ENCODE data around the gene MBTPS1. TPM values are rescaled to one million over a fixed set of nuclear protein-coding genes. Genes with fewer than 3 reads are reported as not detected.

MBTPS1 gene
- total and polyA plus RNA-seq, 11 donors: 37.2 to 91.4 (median 67.7) TPM

- peak in 2 of 5 donors; percentile 11 to 55 for DNase-seq
- TF ChIP-seq POLR2A (IDR thresholded peaks at IDR 0.05) (no peak), CTCF (IDR thresholded peaks at IDR 0.05) (no peak)
- 80 to 86% (median 84%) methylated on average over 42 of the region's 42 CpGs for WGBS, 4 donors
Measured at GRCh38 chr16:84040823-84041820, 75.6 kb downstream of the MBTPS1 start.

GRCh38 chr16:84040226-84040822 lies 76.4 kb downstream of the MBTPS1 start:
- DNase-seq (peak in 1 of 5 donors; percentile 25), ATAC-seq (peak in 1 of 4 donors; percentile 4)
- TF ChIP-seq CTCF (IDR thresholded peaks at IDR 0.05) (no peak), POLR2A (IDR thresholded peaks at IDR 0.05) (no peak)
- Histone ChIP-seq H3K27ac (no peak overlapping the region), H3K36me3 (no peaks in the 10 kb centered on the region), H3K9me3 (peaks cover 0 to 12% (median 1%) of the 10 kb centered on the region in 12 donors), H3K27me3 (peaks cover 0 to 12% (median 0%) of the 10 kb centered on the region in 9 donors), H3K4me1 (peaks cover 0 to 15% (median 4%) of the 10 kb centered on the region in 12 donors), H3K4me3 (no peak overlapping the region)
- intact Hi-C loops (cut with DNase I): no loop called here
- 64 to 78% (median 73%) methylated on average over 14 of the region's 14 CpGs for WGBS, 4 donors

More at GRCh38 chr16:84040823-84041820, 75.6 kb downstream of the MBTPS1 start:
- Histone ChIP-seq H3K36me3 (no peaks in the 10 kb centered on the region), H3K4me3 (no peak overlapping the region), H3K4me1 (peaks cover 0 to 15% (median 4%) of the 10 kb centered on the region in 12 donors), H3K9me3 (peaks cover 0 to 4% (median 0%) of the 10 kb centered on the region in 12 donors), H3K27me3 (peaks cover 0 to 12% (median 0%) of the 10 kb centered on the region in 9 donors), H3K27ac (no peak overlapping the region)
- intact Hi-C loops (cut with DNase I): no loop called here
- ATAC-seq: no peak

DNA sequence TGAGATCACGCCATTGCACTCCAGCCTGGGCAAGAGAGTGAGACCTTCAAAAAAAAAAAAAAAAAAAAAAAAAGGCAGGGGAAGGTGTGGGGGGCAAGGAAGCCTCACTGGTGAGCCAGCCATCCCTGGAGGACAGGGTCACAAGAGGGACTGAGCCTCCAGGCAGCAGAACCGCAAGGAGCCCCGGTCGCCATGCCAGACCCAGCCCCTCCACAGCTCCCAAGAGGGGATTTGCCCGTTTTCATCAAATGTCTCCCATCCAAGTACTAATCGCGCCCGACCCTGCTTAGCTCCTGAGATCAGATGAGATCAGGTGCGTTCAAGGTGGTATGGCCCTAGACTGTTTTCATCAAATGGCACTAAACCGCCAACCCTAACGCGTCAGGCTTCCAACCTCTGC lies 77.0 kb downstream of the MBTPS1 start:
- intact Hi-C loops (cut with DNase I): no loop called here
- H3K36me3 ChIP-seq: no peaks in the 10 kb centered on the region
- DNase-seq (peak in 2 of 5 donors; percentile 3 to 15), ATAC-seq (no peak)
- no peak overlapping the region for H3K4me3 ChIP-seq
- 90 to 96% (median 92%) methylated on average over 12 of the region's 12 CpGs for WGBS, 4 donors
- no peak overlapping the region for H3K27ac ChIP-seq
- peaks cover 0 to 12% (median 1%) of the 10 kb centered on the region in 12 donors for H3K9me3 ChIP-seq
- H3K27me3 ChIP-seq: peaks cover 0 to 12% (median 0%) of the 10 kb centered on the region in 9 donors
- peaks cover 0 to 15% (median 4%) of the 10 kb centered on the region in 12 donors for H3K4me1 ChIP-seq
- TF ChIP-seq POLR2A (IDR thresholded peaks at IDR 0.05) (no peak), CTCF (IDR thresholded peaks at IDR 0.05) (no peak)

DNA sequence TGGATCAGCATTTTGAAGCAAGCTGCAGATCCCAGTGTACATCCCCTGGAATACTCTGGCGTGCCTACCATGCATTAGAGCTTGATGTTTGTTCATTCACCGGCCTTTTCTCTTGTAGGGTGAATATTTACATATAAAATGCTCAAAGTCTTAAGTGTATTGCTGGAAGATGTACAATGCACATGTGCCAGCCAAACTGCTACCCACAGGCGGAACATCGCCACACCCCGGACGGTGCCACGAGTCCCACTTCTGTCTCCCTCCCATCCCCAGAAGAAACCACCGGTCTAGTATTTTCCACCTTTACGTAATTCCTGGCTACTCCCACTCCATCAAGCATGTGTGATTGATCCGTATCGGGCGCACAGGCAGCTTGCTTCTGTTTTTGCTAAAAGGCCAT lies 78.3 kb downstream of the MBTPS1 start:
- DNase-seq (no peak), ATAC-seq (no peak)
- Histone ChIP-seq H3K4me3 (no peak overlapping the region), H3K4me1 (peaks cover 0 to 9% (median 2%) of the 10 kb centered on the region in 12 donors), H3K27ac (no peak overlapping the region), H3K9me3 (peaks cover 0 to 12% (median 1%) of the 10 kb centered on the region in 12 donors), H3K27me3 (peaks cover 0 to 8% (median 0%) of the 10 kb centered on the region in 9 donors), H3K36me3 (no peaks in the 10 kb centered on the region)
- intact Hi-C loops (cut with DNase I): no loop called here
- WGBS, 4 donors: 92 to 96% (median 93%) methylated on average over 12 of the region's 12 CpGs
- TF ChIP-seq CTCF (IDR thresholded peaks at IDR 0.05): no peak
- TF ChIP-seq POLR2A (IDR thresholded peaks at IDR 0.05): no peak

All from heart left ventricle (tissue), 16 donors.